ENCODE measurements around the gene GNG7.

DNA sequence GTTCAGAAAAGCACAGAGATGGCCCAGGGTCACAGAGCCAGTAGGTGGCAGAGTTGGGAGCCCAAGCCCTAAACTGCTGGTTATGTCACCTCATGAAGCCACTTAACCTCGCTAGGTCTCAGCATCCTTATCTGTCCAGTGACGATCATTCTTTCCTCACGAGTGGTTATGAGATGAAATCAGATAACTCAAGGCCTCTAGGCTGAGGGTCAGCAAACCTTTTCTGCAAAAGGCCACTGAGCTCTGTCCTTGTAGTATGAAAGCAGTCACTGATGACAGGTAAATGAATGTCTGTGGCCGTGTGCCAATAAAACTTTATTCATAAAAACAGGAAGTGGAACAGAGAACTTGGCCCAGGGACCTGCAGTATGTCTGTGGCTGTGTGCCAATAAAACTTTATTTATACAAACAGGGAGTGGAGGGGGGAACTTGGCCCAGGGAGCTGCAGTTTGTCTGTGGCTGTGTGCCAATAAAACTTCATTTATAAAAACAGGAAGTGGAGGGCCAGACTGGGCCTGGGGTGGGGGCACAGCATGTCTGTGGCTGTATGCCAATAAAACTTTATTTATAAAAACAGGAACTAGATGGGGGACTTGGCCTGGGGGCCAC, 71.2 kb downstream of the GNG7 start:
- TF ChIP-seq, protein P1, sequence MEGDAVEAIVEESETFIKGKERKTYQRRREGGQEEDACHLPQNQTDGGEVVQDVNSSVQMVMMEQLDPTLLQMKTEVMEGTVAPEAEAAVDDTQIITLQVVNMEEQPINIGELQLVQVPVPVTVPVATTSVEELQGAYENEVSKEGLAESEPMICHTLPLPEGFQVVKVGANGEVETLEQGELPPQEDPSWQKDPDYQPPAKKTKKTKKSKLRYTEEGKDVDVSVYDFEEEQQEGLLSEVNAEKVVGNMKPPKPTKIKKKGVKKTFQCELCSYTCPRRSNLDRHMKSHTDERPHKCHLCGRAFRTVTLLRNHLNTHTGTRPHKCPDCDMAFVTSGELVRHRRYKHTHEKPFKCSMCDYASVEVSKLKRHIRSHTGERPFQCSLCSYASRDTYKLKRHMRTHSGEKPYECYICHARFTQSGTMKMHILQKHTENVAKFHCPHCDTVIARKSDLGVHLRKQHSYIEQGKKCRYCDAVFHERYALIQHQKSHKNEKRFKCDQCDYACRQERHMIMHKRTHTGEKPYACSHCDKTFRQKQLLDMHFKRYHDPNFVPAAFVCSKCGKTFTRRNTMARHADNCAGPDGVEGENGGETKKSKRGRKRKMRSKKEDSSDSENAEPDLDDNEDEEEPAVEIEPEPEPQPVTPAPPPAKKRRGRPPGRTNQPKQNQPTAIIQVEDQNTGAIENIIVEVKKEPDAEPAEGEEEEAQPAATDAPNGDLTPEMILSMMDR (IDR thresholded peaks at IDR 0.05) = no peak
- no peak for TF ChIP-seq NRF1 (IDR thresholded peaks at IDR 0.05; ENCODE audit: low read depth, low read length)
- no peak for TF ChIP-seq EZH2phosphoT487 (IDR thresholded peaks at IDR 0.05; ENCODE audit: borderline replicate concordance, low read depth)
- TF ChIP-seq POLR2AphosphoS5 (IDR thresholded peaks at IDR 0.05; ENCODE audit: low read depth, low read length) = no peak
- no peak for TF ChIP-seq GABPA (IDR thresholded peaks at IDR 0.05; ENCODE audit: low read depth)
- no peak for TF ChIP-seq RXRA (IDR thresholded peaks at IDR 0.05; ENCODE audit: borderline replicate concordance, low read depth)
- no peak for TF ChIP-seq MXI1 (IDR thresholded peaks at IDR 0.05; ENCODE audit: low read depth, low read length)
